Tibial nerve (tissue), 4 donors: ENCODE data around the gene KATNBL1. TPM values are rescaled to one million over a fixed set of nuclear protein-coding genes. Genes with fewer than 3 reads are reported as not detected.

Experiments
- DNase-seq, 2 donors: peaks; one replicate each; pipeline ENCODE4 v3.0.0-alpha.2; 2019; ENCODE audit warnings: low spot score in 2 of 2
- H3K27ac ChIP-seq, 4 donors: fragments of 200-600 bp; sonication (generic) in 3 of 4; one replicate each; pipeline ENCODE4 v1.5.1; 2017 to 2019; ENCODE audit warnings: mild to moderate bottlenecking in 1 of 4
- H3K27me3 ChIP-seq, 2 donors: fragments of 200-600 bp; sonication (generic) in 1 of 2; one replicate each; pipeline versions ENCODE4 v1.5.1 to v1.6.0; 2017 to 2019
- H3K36me3 ChIP-seq, 3 donors: fragments of 200-600 bp; sonication (generic); one replicate each; pipeline ENCODE4 v1.5.1; 2018 to 2019
- H3K4me1 ChIP-seq, 4 donors: fragments of 200-600 bp; sonication (generic) in 3 of 4; one replicate each; pipeline ENCODE4 v1.5.1; 2017 to 2019
- H3K4me3 ChIP-seq, 4 donors: fragments of 200-600 bp; sonication (generic) in 3 of 4; one replicate each; pipeline ENCODE4 v1.5.1; 2017 to 2019; ENCODE audit warnings: mild to moderate bottlenecking in 1 of 4, moderate library complexity in 1 of 4
- H3K9me3 ChIP-seq, 4 donors: fragments of 200-600 bp; sonication (generic) in 3 of 4; one replicate each; pipeline ENCODE4 v1.5.1; 2017 to 2019
- CTCF ChIP-seq, 5 experiments: fragments of 200-600 bp in 3 of 5; fragments of 450-650 bp in 2 of 5; sonication (generic) in 3 of 5; IDR thresholded peaks; one replicate each; pipeline ENCODE4 v1.5.1; 2016 to 2019; ENCODE audit warnings: antibody characterized with exemption in 5 of 5, mild to moderate bottlenecking in 3 of 5, moderate library complexity in 2 of 5
- EP300 ChIP-seq, 2 donors: sonication (generic); formaldehyde crosslinking; IDR thresholded peaks; one replicate each; pipeline ENCODE4 v1.6.1; 2017; ENCODE audit warnings: antibody characterized with exemption in 2 of 2, mild to moderate bottlenecking in 1 of 2
- POLR2A ChIP-seq, 2 donors: fragments of 450-650 bp; IDR thresholded peaks; one replicate each; pipeline ENCODE4 v1.6.1; 2017; ENCODE audit warnings: antibody characterized with exemption in 2 of 2, mild to moderate bottlenecking in 2 of 2, moderate library complexity in 2 of 2
- WGBS, 2 donors: methylation state at CpG; one replicate each; pipeline ENCODE4 v1.1.5; 2018; 5-methylcytosine and 5-hydroxymethylcytosine counted together
- total RNA-seq, 4 donors: library from RNA; depleted of rRNA; stranded (reverse); fragments of >200 nt; gene quantifications; one replicate each; pipeline ENCODE4 v1.1.0, GENCODE V29; 2016

Gene KATNBL1
- 100 to 1,000 TPM in 1 of 4 donors, 10 to 100 TPM in 3; 81.4 to 104 (median 87.8) TPM for total RNA-seq

GRCh38 chr15:34209421-34210282, at the start of gene KATNBL1:
Gene KATNBL1 (minus strand): TSS chr15:34210096. CDS start chr15:34163676, 46,420 bp downstream.
- peak; percentile 92 to 96 for DNase-seq
- WGBS, 2 donors, result 1 to 2% methylated on average over 21 to 26 of the region's 81 CpGs
- peaks cover 0 to 24% (median 11%) of the 10 kb centered on the region in 4 donors for H3K4me1 ChIP-seq
- no peaks in the 10 kb centered on the region for H3K27me3 ChIP-seq
- no peaks in the 10 kb centered on the region for H3K9me3 ChIP-seq
- peak; percentile 83 to 93 for TF ChIP-seq POLR2A (IDR thresholded peaks at IDR 0.05)
- TF ChIP-seq CTCF (IDR thresholded peaks at IDR 0.05), result peak; percentile 90 to 98 (median 95)
- TF ChIP-seq EP300 (IDR thresholded peaks at IDR 0.05), result peak; percentile 73 to 80
- peak within 1 kb of the TSS; percentile 39 to 84 (median 82) for H3K27ac ChIP-seq
- peak within 1 kb of the TSS; percentile 51 to 78 (median 56) for H3K4me3 ChIP-seq
- peaks cover 0 to 6% (median 0%) of the 10 kb centered on the region in 3 donors for H3K36me3 ChIP-seq

- Histone ChIP-seq H3K4me1 (no peaks in the 10 kb centered on the region), H3K27ac (no peak overlapping the region), H3K27me3 (no peaks in the 10 kb centered on the region), H3K9me3 (no peaks in the 10 kb centered on the region), H3K4me3 (no peak overlapping the region), H3K36me3 (peaks cover 0 to 50% (median 4%) of the 10 kb centered on the region in 3 donors)
- TF ChIP-seq CTCF (IDR thresholded peaks at IDR 0.05) (no peak), POLR2A (IDR thresholded peaks at IDR 0.05) (no peak), EP300 (IDR thresholded peaks at IDR 0.05) (no peak)
- no peak for DNase-seq
- WGBS, 2 donors, result 89 to 91% methylated on average over 3 of the region's 3 CpGs
Observed at GRCh38 chr15:34259566-34259965, 49.7 kb upstream of the KATNBL1 start.

GRCh38 chr15:34258151-34258550, 48.3 kb upstream of the KATNBL1 start:
- Histone ChIP-seq H3K9me3 (no peaks in the 10 kb centered on the region), H3K4me1 (no peaks in the 10 kb centered on the region), H3K27ac (no peak overlapping the region), H3K36me3 (peaks cover 2 to 64% (median 4%) of the 10 kb centered on the region in 3 donors), H3K27me3 (no peaks in the 10 kb centered on the region), H3K4me3 (no peak overlapping the region)
- no peak for DNase-seq
- no peak for TF ChIP-seq EP300 (IDR thresholded peaks at IDR 0.05)
- no peak for TF ChIP-seq POLR2A (IDR thresholded peaks at IDR 0.05)
- no peak for TF ChIP-seq CTCF (IDR thresholded peaks at IDR 0.05)
- 86 to 87% methylated on average over 2 of the region's 2 CpGs for WGBS, 2 donors

GRCh38 chr15:34252545-34252944, 42.6 kb upstream of the KATNBL1 start:
- TF ChIP-seq CTCF (IDR thresholded peaks at IDR 0.05) (no peak), POLR2A (IDR thresholded peaks at IDR 0.05) (no peak), EP300 (IDR thresholded peaks at IDR 0.05) (no peak)
- Histone ChIP-seq H3K4me3 (no peak overlapping the region), H3K27me3 (no peaks in the 10 kb centered on the region), H3K4me1 (no peaks in the 10 kb centered on the region), H3K9me3 (no peaks in the 10 kb centered on the region), H3K27ac (no peak overlapping the region), H3K36me3 (peaks cover 2 to 91% (median 4%) of the 10 kb centered on the region in 3 donors)
- DNase-seq, result no peak

- Histone ChIP-seq H3K36me3 (peaks cover 0 to 88% (median 0%) of the 10 kb centered on the region in 3 donors), H3K27ac (no peak overlapping the region), H3K9me3 (no peaks in the 10 kb centered on the region), H3K27me3 (no peaks in the 10 kb centered on the region), H3K4me3 (no peak overlapping the region), H3K4me1 (no peaks in the 10 kb centered on the region)
- no peak for DNase-seq
- WGBS, 2 donors, result 96 to 97% methylated on average over 1 of the region's 1 CpG
- TF ChIP-seq EP300 (IDR thresholded peaks at IDR 0.05) (no peak), POLR2A (IDR thresholded peaks at IDR 0.05) (no peak), CTCF (IDR thresholded peaks at IDR 0.05) (no peak)
Observed at GRCh38 chr15:34248190-34248589, 38.3 kb upstream of the KATNBL1 start.
